MM.1S (cell line): Measurements from ENCODE around the gene CYTH3.

Experiments used
- EZH2phosphoT487 ChIP-seq: fragments of 300-600 bp; sonication (generic); IDR thresholded peaks from 2 replicates; pipeline ENCODE4 v1.6.1; 2018; ENCODE audit warnings: antibody characterized with exemption, low read length
- TF ChIP-seq, protein P1 (sequence below): fragments of 300-600 bp; sonication (generic); IDR thresholded peaks from 2 replicates; pipeline ENCODE4 v1.5.1; 2016; ENCODE audit warnings: antibody characterized with exemption, low read length, mixed read lengths

DNA sequence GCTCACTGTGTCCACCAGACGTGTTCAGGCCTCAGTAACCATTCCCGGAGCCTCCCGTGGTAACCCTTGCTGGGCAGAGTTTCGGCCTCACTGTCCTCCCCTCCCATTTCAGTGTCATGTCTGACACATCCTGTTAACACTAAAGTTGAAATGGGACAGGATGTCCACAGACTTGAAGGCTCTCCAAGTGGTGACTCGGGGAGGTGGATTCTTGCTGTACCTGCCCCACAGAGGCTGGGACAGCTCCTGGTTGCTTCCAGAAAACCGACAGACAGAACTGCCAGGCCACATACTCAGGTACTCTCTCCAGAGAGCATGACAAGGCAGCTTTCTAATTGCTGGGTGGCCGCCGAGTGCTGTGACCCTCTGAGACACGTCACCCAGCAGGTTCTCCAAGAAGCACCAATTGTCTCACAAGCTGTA lies 17.9 kb upstream of the CYTH3 start:
- TF ChIP-seq, protein P1, sequence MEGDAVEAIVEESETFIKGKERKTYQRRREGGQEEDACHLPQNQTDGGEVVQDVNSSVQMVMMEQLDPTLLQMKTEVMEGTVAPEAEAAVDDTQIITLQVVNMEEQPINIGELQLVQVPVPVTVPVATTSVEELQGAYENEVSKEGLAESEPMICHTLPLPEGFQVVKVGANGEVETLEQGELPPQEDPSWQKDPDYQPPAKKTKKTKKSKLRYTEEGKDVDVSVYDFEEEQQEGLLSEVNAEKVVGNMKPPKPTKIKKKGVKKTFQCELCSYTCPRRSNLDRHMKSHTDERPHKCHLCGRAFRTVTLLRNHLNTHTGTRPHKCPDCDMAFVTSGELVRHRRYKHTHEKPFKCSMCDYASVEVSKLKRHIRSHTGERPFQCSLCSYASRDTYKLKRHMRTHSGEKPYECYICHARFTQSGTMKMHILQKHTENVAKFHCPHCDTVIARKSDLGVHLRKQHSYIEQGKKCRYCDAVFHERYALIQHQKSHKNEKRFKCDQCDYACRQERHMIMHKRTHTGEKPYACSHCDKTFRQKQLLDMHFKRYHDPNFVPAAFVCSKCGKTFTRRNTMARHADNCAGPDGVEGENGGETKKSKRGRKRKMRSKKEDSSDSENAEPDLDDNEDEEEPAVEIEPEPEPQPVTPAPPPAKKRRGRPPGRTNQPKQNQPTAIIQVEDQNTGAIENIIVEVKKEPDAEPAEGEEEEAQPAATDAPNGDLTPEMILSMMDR = no peak
- no peak for TF ChIP-seq EZH2phosphoT487
